Measurements from ENCODE around the gene ZSWIM4.

DNA sequence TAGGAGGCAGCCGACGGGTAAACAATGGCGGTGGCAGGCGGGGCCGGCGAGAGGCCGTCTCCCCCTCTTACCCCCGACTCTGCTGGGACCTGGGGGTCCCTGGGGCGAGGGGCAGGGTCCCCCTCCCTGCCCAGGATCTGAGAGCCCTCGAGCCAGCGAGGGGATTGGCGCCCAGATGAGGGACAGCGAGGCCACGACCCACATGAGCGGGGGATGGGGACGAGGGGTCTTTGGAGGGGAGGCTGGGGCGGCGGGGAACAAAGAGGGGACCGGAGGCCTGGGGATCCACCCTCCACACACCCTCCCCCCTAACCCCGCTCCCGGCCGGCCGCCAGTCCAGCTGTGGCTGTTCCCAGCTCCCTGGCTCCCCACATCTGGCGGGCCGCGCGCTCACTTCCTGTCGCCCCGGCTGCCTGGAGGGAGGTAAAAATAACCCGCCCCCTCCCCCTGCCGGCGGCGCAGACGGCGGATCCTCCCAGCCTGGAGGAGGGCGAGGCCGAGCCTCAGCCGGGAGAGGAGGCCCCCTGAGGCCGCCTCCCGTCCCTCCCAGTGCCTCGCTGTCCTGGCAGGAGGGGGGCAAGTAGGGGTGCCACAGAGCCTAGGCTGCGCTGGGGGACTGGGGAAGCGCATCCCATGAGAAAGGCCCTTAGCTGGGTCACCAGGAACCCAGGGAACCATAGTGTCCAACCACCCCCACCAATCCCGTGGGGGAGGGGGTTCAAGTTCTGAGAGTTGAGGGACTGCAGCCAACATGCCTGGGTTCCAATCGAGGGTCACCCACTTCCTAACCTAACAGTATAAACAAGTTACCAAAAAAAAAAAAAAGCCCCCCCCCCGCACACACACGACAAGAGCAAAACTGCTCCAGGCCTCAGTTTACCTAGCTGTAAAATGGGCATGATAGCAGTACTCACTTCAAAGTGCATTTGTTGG lies 52.4 kb downstream of the ZSWIM4 start:
- TF ChIP-seq, protein P1, sequence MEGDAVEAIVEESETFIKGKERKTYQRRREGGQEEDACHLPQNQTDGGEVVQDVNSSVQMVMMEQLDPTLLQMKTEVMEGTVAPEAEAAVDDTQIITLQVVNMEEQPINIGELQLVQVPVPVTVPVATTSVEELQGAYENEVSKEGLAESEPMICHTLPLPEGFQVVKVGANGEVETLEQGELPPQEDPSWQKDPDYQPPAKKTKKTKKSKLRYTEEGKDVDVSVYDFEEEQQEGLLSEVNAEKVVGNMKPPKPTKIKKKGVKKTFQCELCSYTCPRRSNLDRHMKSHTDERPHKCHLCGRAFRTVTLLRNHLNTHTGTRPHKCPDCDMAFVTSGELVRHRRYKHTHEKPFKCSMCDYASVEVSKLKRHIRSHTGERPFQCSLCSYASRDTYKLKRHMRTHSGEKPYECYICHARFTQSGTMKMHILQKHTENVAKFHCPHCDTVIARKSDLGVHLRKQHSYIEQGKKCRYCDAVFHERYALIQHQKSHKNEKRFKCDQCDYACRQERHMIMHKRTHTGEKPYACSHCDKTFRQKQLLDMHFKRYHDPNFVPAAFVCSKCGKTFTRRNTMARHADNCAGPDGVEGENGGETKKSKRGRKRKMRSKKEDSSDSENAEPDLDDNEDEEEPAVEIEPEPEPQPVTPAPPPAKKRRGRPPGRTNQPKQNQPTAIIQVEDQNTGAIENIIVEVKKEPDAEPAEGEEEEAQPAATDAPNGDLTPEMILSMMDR (conservative IDR thresholded peaks at IDR 0.05; ENCODE audit: low read depth in 2 of 2) = peak in 1 of 2 experiments; percentile 27; a peak in 1 of 4 replicates
- TF ChIP-seq, protein P2, sequence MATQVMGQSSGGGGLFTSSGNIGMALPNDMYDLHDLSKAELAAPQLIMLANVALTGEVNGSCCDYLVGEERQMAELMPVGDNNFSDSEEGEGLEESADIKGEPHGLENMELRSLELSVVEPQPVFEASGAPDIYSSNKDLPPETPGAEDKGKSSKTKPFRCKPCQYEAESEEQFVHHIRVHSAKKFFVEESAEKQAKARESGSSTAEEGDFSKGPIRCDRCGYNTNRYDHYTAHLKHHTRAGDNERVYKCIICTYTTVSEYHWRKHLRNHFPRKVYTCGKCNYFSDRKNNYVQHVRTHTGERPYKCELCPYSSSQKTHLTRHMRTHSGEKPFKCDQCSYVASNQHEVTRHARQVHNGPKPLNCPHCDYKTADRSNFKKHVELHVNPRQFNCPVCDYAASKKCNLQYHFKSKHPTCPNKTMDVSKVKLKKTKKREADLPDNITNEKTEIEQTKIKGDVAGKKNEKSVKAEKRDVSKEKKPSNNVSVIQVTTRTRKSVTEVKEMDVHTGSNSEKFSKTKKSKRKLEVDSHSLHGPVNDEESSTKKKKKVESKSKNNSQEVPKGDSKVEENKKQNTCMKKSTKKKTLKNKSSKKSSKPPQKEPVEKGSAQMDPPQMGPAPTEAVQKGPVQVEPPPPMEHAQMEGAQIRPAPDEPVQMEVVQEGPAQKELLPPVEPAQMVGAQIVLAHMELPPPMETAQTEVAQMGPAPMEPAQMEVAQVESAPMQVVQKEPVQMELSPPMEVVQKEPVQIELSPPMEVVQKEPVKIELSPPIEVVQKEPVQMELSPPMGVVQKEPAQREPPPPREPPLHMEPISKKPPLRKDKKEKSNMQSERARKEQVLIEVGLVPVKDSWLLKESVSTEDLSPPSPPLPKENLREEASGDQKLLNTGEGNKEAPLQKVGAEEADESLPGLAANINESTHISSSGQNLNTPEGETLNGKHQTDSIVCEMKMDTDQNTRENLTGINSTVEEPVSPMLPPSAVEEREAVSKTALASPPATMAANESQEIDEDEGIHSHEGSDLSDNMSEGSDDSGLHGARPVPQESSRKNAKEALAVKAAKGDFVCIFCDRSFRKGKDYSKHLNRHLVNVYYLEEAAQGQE (IDR thresholded peaks at IDR 0.05; ENCODE audit: unreplicated experiment) = peak; percentile 6
- no peak for TF ChIP-seq ZNF331 (CRISPR knock-in tag; IDR thresholded peaks at IDR 0.05; ENCODE audit: low read depth)
- TF ChIP-seq CREB1 (CRISPR knock-in tag; IDR thresholded peaks at IDR 0.05; ENCODE audit: low read depth) = no peak
- no peak for TF ChIP-seq STAT1 (IDR thresholded peaks at IDR 0.05; ENCODE audit: unreplicated experiment)
- TF ChIP-seq POLR2AphosphoS5 (IDR thresholded peaks at IDR 0.05; ENCODE audit: low read depth) = peak; percentile 77

Measured in GM23338 (cell line).